Activated CD4-positive, CD25-positive, alpha-beta regulatory T cell treated with anti-CD3 and anti-CD28 coated beads, Interleukin-2, amount 50 U/mL, for 24 hours (primary cell): ENCODE measurements around the gene SAFB2.
A peak's percentile ranks its signal among the peaks of the same experiment; 100 is the strongest.

Experiments used
- ATAC-seq, 2 donors: fragments of 150-1000 bp; cut with Tn5 transposase; one replicate each; pipeline ENCODE4 v1.10.0; 2021; ENCODE audit warnings: mild to moderate bottlenecking in 1 of 2, moderate library complexity in 1 of 2

SAFB2 gene

DNA sequence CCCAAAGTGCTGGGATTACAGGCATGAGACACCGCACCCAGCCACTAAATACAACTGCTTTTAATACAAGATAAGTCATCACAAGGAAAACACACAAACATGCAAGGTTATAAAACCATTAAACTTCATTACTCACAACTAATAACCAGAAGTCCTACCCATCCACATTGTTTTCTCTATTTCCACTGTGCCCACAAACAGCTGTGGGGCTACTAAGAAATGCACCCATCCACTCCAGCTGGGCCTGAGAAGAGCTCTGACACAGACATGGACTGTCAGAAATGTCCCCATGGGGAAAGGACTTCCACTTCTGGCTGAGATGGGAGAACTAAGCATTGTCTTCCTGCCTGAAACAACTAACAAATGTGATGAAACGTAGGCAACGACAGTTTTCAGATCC is 17.2 kb downstream of the SAFB2 start:
- no peak for ATAC-seq

DNA sequence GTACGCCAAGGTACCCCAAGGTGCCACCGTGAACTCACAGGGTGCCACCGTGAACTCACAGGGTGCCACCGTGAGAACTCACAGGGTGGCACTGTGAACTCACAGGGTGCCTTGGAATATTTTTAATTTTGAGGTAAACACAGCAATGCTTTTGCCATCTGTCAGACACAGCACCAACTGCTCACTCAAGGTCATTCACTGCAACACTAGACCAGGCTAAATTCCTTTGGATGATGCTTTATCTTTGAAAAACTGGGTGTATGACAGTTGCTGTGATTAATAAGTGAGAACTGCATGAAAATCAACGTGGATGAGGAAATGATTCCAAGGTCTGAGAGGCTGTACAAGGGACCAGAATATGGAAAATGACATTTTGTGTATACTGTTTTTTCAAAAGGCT is 18.9 kb downstream of the SAFB2 start:
- ATAC-seq: no peak

DNA sequence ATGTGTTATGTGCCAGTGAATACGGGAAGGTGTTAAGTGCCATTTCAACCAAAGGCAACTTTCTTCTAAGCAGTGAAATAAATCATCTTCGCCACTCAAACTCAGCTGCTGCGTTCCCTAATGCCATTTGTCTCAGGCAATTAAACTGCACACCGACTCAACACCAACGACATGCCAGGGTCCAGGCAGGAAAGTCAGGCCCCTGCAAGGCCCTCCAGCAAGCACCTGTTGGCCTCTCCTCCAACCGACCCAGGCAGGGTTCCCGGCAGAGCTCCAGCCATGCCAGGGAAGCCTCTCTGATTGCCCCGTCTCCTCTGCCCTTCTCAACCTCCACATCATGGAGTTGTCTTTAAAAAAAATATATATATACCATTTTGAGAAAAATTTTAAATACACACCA is 21.8 kb downstream of the SAFB2 start:
- ATAC-seq: no peak

DNA sequence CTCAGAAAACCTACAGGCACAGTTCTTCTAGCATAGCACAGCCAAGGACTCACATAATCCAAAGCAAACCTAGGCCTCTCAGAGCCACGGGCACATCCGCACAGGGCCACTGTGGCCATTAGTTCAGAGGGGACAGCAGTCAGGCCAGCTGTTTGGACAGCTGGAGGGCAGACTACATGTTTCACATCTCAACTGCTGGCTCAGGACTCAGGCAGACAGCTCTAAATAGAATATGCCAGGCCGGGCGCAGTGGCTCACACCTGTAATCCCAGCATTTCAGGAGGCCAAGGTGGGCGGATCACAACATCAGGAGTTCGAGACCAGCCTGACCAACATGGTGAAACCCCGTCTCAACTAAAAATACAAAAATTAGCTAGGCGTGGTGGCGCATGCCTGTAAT is 26.8 kb downstream of the SAFB2 start:
- no peak for ATAC-seq

DNA sequence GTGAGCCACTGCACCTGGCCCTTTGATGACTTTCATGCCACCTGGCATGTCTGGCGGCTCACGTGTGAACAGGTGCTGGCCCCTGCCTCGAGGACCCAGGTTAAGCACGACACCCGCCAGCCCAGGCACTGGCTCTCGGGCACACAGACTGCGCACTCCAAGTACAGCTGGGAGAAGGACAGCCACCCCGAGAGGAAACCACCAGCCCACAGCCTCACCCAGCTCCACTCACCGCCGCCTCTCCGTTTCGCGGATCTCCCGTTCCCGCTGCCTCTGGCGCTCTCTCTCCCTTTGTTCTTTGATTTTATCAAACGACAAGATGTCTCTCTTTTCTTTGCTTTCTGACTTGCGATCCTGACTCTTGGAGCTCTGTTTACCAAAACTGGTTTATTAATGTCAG is 27.4 kb downstream of the SAFB2 start:
- ATAC-seq: no peak

DNA sequence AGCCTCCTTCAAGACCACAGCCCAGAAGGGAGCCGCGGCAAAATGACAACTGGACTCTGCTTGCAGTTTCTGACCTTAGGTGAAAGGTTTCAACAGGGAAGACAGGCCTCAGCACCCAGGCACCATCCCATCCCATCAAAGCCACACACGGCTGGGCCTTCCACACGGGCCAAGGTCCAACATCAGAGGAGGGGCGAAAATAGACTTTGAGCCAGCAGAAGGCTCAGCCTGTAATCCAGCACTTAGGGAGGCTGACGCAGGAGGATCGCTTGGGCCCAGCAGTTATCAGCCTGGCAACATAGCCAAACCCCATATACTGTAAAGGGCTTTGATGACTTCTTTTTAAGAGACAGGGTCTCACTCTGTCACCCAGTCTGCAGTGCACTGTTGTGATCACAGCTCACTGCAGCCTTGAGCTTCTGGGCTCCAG is 28.0 kb downstream of the SAFB2 start:
- no peak for ATAC-seq

DNA sequence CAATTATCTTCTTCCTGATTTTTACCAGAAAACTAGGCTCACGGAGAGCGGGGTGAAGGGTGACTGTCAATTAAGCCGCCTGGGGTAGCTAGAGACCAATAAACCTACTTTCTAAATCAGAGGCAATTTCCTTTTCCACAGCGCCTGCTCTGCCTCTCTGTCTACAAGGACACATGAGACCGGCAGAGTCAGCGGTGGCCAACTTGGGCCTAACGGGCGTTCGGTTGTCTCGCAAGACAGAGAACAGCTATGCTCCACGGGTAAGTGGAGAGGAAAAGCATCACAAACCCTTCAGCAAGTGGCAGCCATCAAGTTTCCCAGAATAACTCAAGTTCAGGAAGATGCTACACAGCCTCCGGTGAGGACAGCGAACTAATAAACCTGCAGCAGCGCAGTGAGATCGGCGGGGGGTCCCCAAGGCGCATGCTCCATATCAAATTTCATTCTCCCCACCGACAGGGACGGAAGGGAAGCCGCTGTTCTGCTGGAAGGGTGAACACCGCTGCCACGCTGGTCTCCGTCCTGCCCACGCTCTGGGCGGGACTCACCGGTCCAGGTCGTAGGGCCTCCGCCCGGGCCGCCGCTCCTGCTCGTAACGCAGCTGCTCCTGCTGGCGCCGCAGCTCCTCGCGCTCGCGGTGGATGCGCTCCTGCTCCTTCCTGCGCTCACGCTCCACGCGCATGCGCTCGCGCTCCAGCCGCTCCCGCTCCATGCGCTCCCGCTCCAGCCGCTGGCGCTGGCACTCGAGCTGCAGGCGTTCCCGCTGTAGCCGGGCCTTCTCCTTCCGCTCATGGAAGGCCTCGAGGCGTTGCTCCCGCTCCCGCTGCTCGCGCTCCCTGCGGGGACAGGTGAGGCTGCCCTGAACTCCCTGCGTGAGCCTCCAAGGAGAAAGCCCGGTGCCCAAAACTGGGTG is 29.0 kb downstream of the SAFB2 start:
- ATAC-seq: no peak

DNA sequence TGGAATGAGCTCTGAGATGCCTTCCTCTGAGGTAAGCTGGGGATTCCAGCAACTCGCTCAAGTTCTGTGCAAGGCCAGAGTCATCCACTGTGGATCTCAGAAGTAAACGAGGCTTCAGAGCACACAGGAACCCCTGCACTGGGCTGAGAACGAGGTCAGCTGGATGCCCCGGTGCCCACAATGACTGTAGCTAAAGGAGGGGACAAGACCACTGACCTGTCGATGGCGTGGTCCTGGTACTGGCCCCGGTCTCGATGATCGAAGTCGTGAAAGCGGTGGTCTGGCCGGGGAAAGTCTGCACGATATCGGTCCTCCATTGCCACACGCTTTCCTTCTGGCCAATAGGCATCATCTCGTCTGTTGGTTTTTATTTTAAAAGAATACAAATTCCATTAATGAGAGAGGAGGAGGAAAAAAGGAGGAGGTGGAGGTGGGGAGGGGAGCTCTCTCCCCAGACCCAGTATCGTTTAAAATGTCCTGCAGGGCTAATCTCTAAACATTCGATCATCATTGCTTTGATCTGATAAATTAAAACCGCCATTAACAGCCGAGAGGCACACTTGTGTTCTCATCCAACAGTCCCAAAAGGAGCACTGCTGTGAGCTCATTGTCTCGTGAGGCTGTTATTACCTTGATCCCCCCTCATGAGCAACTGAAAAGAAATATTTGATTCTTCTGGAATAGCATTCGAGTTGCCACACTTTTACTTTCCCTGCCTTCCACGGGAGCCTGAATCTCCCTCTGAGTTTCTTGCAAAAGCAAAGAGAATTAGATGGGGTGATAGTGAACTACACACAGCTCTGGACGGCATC is 29.8 kb downstream of the SAFB2 start:
- no peak for ATAC-seq

DNA sequence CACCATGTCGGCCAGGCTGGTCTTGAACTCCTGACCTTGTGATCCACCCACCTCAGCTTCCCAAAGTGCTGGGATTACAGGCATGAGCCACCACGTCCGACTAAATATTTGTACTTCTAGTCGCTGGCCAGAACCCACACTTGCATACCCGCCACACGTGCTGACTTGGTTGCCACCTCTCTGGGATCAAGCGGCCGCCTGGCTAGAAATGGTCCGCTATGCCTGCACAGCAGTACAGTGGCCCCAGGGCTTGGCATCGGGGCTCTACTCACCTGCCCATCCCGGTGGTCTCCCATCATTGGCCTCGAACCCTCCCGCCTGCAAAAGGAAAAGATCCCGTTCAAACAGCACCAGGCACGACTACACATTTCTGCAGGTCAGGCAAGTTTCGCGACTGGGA is 31.1 kb downstream of the SAFB2 start:
- no peak for ATAC-seq

DNA sequence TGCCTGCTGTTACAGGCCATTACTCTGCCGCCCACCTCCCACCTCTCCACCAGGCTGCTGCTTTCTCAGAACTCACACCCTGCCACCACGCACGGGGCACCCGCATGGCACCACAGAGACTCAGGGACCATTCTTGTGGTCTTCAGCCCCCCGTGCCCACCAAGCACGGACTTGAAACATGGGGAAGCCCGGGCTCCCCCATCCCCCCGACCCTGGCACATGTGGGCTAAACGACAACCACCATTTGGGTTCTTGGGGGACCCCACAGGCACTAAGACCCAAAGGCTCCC is 31.8 kb downstream of the SAFB2 start:
- no peak for ATAC-seq

DNA sequence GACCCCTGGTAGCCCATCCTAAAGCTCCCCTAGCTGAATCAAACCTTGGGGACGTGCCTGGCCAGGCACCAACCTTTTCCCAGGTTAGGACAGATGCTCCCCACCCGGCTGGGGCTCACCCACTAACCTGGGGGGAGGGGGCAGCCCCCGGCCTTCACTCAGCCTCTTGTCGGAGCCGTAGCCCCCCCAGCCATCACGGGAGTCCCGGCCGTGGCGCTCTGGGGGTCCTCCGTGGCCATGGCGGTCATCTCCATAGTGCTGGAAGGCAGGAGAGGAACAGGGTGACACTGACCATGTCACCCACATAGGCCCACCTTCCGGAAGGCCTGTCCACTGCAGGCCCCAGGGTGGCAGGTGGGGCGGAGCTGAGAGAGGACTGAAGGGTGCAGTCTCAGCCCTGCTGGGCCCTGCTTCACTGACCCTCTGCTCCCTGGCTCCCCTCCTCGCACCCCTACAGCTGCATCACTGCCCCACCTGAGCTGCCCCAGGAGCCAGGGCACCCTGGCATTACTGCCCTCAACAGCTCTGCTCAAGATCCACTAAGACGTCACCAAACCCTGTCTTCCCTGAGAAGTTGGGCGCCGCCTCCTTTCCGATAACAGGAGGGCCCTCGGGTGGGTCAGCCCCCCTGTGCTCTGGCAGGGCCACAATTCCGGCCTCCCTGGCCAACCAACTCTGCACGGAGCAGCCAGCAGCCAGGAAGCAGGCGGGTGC is 32.3 kb downstream of the SAFB2 start:
- no peak for ATAC-seq

DNA sequence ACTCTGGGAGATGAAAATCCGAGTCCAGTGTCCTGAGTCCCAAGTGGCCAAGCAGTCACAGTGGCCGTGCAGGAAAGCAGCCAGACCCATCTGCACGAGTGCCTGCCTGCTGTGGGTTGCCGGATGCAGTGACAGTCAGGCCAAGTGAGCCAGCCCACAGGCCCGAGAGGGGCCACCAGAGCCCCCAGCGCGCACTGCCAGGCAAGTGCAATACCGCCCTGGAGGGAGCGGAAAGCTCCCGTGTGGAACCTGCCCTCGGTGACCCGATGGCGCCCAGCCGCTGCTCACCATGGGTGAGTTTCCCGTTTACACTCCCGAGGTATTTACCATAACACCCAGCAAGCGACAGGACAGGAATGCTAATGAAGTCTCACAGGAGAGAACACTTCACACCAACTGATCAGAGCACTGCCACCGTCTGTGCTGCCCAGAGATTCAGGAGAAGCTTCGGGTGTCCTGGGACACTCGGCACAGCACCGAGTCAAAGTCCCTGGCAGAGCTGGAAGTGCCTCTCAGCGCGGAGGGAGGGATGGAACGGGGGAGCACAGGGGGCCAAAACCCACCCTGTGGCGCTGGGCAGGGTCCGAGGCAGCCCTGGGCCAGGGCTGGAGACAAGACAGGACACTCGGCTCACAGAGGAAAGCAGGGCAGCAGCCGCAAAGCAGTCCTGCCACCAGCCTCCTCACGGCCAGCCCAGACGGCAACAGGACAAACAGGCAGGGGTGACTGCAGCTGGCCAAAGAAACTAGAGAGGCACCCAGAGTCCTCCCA is 33.5 kb downstream of the SAFB2 start:
- no peak for ATAC-seq

DNA sequence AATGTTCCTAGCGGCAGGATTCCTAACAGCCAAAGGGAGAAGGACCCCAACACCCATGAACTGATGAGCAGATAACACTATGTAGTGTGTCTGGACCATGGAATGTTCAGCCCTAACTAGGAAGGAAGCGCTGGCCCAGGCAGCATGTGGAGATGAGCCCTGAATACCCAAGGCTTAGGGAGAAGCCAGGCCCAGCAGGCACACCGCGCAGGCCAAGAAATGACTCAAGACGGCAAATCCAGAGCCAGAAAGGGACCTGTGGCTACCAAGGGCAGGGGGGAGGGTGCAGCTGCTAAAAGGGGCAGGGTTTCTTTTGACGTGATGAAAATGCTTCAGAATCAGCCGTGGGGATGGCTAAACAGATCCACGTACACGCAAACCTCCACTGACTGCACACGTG is 34.1 kb downstream of the SAFB2 start:
- ATAC-seq: no peak

DNA sequence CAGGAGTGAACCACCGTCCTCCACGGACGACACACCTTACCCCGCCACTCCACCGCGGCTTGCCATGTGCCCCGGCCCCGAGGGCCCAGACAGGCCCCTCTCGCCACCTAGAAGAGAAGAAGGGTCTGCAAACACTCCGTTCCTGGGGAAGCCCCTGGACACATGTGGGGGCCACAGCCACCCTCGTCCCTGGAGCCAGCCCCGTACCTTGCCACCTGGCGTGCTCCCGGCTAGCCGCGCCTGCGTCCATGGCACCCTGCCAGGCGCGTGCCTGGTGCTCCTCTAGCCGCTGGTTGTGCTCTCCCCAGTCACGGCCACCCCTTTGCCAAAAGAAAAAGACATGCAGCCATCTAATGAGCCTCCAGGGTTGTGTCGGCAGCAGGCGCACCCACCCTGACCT is 34.9 kb downstream of the SAFB2 start:
- ATAC-seq: no peak

DNA sequence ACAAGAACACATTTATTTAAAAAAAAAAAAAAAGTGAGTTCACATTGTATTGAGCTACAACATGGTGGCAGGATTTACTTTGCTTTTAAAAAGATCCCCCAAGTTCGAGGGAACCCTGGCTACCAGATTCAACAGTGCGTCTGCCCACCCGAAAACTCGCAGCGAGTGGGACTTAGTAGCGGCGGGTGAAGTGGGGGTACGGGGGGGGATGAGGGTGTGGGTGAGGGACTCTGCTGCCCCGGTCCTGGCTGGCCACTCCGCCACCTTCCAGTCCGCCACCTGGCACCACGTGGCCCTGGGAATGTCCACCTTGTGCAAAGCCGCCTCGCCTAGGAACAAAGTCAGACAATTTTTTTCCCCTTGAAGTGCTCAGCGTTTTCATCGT is 35.5 kb downstream of the SAFB2 start:
- ATAC-seq: no peak

DNA sequence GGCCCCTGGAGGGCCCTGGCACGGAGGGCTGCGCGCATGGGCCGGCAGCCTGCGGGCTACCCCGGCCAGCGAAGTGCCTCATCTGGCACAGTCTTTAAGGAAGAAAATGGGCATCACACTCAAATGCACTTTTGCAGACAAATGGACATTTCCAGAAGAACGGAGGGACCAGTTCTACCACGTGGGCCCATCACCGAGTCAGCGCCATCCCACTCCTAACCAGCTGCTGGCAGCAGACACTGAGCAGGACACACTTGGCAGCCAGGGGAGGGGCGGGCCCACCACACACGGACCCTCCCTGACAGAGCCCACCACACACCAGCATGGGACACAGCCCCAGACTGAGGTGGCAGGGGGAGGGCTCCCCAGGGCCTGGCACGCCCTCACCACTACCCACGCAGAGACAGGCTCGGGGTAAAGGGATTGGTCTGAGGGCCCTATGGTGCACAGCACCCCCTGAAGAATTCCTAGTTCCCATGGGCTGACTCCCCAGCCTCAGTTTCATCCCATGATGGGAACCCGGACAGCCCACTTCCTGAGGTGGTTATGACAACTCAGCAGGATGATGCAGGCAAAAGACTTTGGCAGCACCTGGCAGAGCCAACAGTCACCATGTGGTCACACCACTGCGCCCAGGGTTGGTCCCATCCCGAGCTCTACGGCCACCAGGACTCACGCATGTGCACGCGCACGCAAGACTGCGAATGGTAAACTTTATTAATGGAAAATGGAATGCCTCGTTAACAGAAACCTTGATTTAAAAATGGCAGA is 36.1 kb downstream of the SAFB2 start:
- ATAC-seq: no peak

DNA sequence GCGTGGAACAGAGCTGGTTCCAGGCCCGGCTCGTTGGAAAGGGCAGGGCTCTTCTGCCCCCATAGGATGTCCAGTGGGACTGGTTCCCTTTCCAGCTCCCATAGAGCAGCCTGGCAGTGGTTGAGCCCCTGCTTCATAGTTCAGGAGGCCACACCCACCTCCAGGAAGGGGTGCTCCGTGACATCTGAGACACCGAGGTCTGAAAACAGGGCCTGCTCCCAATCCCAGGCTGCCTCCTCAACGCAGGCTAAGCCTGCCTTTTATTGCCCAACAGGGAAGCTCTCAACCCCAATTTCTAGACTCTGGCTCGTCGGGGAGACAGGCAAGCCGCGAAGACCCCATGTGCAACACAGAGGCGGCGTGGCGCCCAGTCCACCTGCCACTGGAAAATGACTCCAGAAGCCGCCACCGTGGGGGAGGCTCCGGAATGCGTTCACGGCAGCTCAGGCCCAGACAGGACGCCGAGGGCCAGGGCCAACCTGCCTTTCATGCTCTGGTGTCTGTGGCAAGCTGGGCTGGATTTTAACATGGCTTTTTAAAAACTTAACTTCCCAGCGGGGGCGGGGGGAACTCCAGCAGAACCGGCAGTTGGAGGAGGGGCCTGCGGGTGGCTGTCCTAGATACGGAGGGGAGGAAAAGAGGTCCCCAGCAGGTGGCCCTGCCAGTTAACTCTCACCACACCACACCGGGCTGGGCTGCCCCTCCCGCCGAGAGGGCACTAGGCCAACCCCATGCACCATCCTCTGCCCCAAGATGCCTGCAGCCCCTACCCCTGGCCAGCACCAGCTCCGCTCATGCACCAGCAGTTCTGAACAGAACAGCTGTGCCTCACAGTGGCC is 36.9 kb downstream of the SAFB2 start:
- peak; percentile 28 to 50 for ATAC-seq

DNA sequence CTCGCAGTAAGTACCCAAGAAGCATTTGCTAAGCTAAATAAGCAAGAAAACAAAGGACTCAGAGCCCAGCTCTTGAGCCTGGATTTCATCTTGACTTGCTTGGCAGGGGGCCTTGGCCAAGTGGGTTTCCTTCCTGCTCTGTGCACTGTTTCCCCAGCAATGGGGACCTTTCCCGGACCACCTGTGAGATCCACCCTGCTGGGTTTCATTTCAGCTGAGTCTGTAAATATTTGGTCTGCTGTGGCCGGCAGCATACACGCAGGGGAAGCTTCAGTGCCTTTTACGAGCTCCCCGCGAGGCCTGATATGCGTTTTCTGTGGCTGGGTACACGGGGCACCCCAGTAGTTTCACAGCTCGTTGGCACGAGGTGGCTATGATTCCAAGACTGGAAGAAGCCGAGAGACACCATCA is 42.4 kb downstream of the SAFB2 start:
- no peak for ATAC-seq

DNA sequence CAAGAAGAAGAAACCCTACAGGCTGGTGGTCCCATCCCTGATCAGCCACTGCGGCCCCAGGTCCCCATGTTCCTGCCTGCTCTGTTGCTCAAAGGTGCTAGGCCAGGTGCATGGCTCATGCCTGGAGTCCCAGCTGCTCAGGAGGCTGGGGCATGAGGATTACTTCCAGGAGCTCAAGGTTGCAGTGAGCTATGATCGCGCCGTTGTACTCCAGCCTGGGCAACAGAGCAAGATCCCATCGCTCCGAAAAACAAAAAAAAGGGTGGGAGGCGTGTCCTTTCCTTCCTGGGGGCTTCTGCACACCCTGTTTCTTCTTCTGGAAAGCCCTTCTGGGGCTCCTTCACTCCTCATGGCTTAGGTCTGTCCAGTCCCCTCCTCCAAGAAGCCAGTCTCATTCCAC is 42.9 kb downstream of the SAFB2 start:
- ATAC-seq: no peak

DNA sequence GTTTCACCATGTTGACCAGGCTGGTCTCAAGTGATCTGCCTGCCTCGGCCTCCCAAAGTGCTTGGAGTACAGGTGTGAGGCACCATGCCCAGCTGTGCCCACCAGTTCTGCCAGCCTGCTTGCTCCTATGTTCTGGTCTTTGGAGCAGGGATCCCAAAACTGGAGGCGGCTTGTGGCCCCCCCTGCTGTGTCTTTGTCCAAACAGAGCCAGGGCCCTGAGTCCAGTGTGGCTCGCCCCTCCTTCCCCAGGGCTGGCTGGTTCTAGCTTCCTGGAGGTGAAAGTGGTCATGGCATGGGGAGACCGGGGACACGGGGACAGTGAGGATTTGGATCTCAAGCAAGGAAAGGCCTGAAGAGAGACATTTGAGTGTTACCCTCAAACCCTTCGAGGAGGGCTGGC is 43.3 kb downstream of the SAFB2 start:
- ATAC-seq: no peak
